Measurements from ENCODE around the gene MFAP5.

MFAP5 gene, protein sequence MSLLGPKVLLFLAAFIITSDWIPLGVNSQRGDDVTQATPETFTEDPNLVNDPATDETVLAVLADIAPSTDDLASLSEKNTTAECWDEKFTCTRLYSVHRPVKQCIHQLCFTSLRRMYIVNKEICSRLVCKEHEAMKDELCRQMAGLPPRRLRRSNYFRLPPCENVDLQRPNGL

DNA sequence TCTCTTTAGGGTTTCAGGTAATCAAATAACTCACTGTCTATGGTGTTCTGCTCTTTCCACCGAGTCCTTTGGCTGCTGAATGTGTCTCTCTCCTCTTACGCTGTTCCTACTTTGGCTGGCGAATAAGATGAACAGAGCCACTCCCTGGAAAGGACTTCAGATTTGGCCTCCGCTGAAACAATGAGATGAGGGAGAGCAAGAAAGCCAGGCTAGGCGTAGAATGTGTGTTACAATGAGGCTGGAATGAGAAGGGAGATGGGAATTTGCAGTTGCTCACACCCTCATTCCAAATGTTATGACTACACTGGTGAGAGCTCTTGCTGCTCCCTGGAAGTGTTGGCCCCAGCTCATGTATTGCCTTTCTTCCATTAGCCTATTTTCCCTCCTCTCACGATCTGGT, at the start of gene MFAP5:
MFAP5 (minus strand) TSS at position 234 of the 400 bp plus-strand sequence. CDS start 722 bp downstream, outside the sequence.
- TF ChIP-seq, protein P1, sequence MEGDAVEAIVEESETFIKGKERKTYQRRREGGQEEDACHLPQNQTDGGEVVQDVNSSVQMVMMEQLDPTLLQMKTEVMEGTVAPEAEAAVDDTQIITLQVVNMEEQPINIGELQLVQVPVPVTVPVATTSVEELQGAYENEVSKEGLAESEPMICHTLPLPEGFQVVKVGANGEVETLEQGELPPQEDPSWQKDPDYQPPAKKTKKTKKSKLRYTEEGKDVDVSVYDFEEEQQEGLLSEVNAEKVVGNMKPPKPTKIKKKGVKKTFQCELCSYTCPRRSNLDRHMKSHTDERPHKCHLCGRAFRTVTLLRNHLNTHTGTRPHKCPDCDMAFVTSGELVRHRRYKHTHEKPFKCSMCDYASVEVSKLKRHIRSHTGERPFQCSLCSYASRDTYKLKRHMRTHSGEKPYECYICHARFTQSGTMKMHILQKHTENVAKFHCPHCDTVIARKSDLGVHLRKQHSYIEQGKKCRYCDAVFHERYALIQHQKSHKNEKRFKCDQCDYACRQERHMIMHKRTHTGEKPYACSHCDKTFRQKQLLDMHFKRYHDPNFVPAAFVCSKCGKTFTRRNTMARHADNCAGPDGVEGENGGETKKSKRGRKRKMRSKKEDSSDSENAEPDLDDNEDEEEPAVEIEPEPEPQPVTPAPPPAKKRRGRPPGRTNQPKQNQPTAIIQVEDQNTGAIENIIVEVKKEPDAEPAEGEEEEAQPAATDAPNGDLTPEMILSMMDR (IDR thresholded peaks at IDR 0.05; ENCODE audit: borderline replicate concordance, control extremely low read depth, extremely low read depth, insufficient read depth, missing control alignments) = no peak
- DNase-seq (ENCODE audit: low spot score) = no peak
- in situ Hi-C loops (cut with MboI; ENCODE audit: low sequenced_read_pairs, unreplicated experiment) = loop anchor here (10.0 kb wide), 1 partner anchor 232 kb away; no protein-coding TSS in a partner anchor

GRCh38 chr12:8709124-8709830, 46.7 kb upstream of the MFAP5 start:
- in situ Hi-C loops (cut with MboI; ENCODE audit: low sequenced_read_pairs, unreplicated experiment) = no loop called here
- DNase-seq (ENCODE audit: low spot score) = no peak
- TF ChIP-seq, protein P1 (IDR thresholded peaks at IDR 0.05; ENCODE audit: borderline replicate concordance, control extremely low read depth, extremely low read depth, insufficient read depth, missing control alignments) = no peak

GRCh38 chr12:8702159-8702558, 39.5 kb upstream of the MFAP5 start:
- in situ Hi-C loops (cut with MboI; ENCODE audit: low sequenced_read_pairs, unreplicated experiment) = no loop called here
- no peak for DNase-seq (ENCODE audit: low spot score)
- TF ChIP-seq, protein P1 (IDR thresholded peaks at IDR 0.05; ENCODE audit: borderline replicate concordance, control extremely low read depth, extremely low read depth, insufficient read depth, missing control alignments) = no peak

DNA sequence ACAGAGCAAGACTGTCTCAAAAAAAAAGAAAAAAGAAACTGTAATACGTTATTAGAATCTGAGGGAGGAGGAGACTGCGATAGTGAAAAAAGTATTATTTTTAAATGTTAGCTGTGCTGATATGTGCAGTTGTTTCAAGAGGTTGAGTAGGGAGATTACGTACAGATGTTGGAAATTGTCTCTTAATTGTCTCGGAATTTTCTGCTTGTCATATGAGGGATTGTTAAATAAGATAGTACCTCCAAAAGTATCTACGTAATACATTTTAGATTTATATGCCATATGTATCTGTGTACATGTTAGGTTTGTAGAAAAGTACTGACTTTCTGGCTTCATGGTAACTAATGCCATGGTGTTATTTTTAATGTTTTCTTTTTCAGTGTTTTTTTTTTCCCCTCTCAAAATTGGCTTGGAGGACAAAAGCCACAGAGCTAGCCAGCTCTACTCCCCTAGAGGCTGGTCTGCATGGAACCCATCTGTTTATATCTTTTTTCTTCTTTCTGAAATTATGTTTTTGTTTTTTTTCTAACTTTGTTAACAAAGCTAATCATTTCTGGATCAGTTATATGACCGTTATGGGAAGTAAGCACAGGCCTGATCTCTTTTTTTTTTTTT, 38.5 kb upstream of the MFAP5 start:
- TF ChIP-seq, protein P1 (IDR thresholded peaks at IDR 0.05; ENCODE audit: borderline replicate concordance, control extremely low read depth, extremely low read depth, insufficient read depth, missing control alignments) = no peak
- DNase-seq (ENCODE audit: low spot score) = no peak
- in situ Hi-C loops (cut with MboI; ENCODE audit: low sequenced_read_pairs, unreplicated experiment) = no loop called here

- TF ChIP-seq, protein P1 (IDR thresholded peaks at IDR 0.05; ENCODE audit: borderline replicate concordance, control extremely low read depth, extremely low read depth, insufficient read depth, missing control alignments) = no peak
- in situ Hi-C loops (cut with MboI; ENCODE audit: low sequenced_read_pairs, unreplicated experiment) = no loop called here
- no peak for DNase-seq (ENCODE audit: low spot score)
These were observed 37.1 kb upstream of the MFAP5 start for GRCh38 chr12:8699714-8700113.

DNA sequence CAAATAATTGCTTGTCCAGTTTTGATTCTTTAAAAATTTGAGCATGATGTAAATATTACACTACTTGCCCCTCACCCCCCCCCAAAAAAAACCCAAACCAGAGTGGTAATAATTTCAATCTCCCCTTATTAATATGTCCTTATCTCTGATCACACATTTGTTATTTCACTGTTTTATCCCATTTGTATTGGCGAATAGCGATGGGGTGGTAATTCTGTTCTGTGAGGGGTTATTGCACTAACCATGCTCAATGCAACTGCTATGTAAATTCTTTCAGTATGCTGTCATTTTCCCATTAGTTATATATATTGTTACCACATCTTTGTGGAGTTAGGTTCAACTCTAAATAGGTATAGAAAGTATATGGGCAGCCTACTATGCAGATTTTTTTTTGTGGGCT, 36.3 kb upstream of the MFAP5 start:
- TF ChIP-seq, protein P1 (IDR thresholded peaks at IDR 0.05; ENCODE audit: borderline replicate concordance, control extremely low read depth, extremely low read depth, insufficient read depth, missing control alignments) = no peak
- no peak for DNase-seq (ENCODE audit: low spot score)
- in situ Hi-C loops (cut with MboI; ENCODE audit: low sequenced_read_pairs, unreplicated experiment) = no loop called here

Data from GM13976 (cell line).